K562 (cell line): Measurements from ENCODE around the gene CCDC18. TPM values are rescaled to one million over a fixed set of nuclear protein-coding genes. Genes with fewer than 3 reads are reported as not detected.

ENCODE experiments used
- ATAC-seq: fragments of 200-7000 bp; cut with Tn5 transposase; 3 replicates; pipeline ENCODE4 v1.9.1; 2020; ENCODE audit warnings: moderate library complexity
- BruUV-seq: library from RNA; stranded (reverse); fragments of 400-500 nt; replicated peaks from 2 replicates; lab custom pipeline; 2021; lab: Mats Ljungman, UMichigan
- CTCF ChIA-PET: fragments of 300-600 bp; formaldehyde crosslinking; extraction: SDS; loops from one replicate; lab custom pipeline; 2021; ENCODE audit warnings: low intra/inter-chr PET ratio; lab: Yijun Ruan, JAX
- POLR2A ChIA-PET: fragments of 300-600, 350-650 bp; sonication (Branson Sonifier 250); formaldehyde crosslinking; extraction: SDS; loops from one replicate; lab custom pipeline; 2021; ENCODE audit warnings: antibody characterized with exemption, inconsistent platforms; lab: Yijun Ruan, JAX
- DNase-seq, 4 experiments: peaks; one replicate each; pipeline versions ENCODE4 v3.0.0 to v3.0.0-alpha.2; 2011 to 2018; ENCODE audit warnings: low spot score in 3 of 4, mixed read lengths in 3 of 4; ENCODE audit errors: extremely low read depth in 1 of 4
- FAIRE-seq: peaks from 2 replicates; lab custom pipeline; 2011; peaks lifted over from hg19 to GRCh38; lab: Jason Lieb, UNC
- H2AFZ ChIP-seq: 2 replicates; pipeline ENCODE4 v1.6.0; 2011; ENCODE audit warnings: low read depth, low read length, control low read depth, inconsistent platforms
- H3K27ac ChIP-seq: fragments of 200-600 bp; 3 replicates; pipeline ENCODE4 v1.8.0; 2011; ENCODE audit warnings: low read depth, mild to moderate bottlenecking, control low read depth, inconsistent platforms, low read length, moderate library complexity, mixed read lengths; ENCODE audit errors: extremely low read depth
- H3K27me3 ChIP-seq, 2 experiments: fragments of 300-600 bp in 1 of 2; 2 replicates in 1 of 2; 3 replicates in 1 of 2; pipeline versions ENCODE4 v1.6.0 to v1.8.0; 2011; ENCODE audit warnings: inconsistent platforms in 2 of 2, low read length in 2 of 2, mild to moderate bottlenecking in 1 of 2, mixed read lengths in 1 of 2, moderate library complexity in 1 of 2; ENCODE audit not compliant: control insufficient read depth in 2 of 2, insufficient read depth in 2 of 2
- H3K36me3 ChIP-seq: fragments of 300-600 bp; 3 replicates; pipeline ENCODE4 v1.8.0; 2011; ENCODE audit warnings: mild to moderate bottlenecking, low read length, inconsistent platforms; ENCODE audit not compliant: control insufficient read depth, insufficient read depth
- H3K4me1 ChIP-seq, 2 experiments: fragments of 200-600 bp in 1 of 2; replicated peaks in 1 of 2; 2 replicates in 1 of 2; 3 replicates in 1 of 2; pipeline versions ENCODE4 v1.5.1 to v1.8.0; 2011; ENCODE audit warnings: inconsistent platforms in 2 of 2, low read length in 2 of 2, mild to moderate bottlenecking in 1 of 2, mixed read lengths in 1 of 2, moderate library complexity in 1 of 2; ENCODE audit not compliant: control insufficient read depth in 2 of 2, insufficient read depth in 2 of 2
- H3K4me2 ChIP-seq: 2 replicates; pipeline ENCODE4 v1.6.1; 2011; ENCODE audit warnings: low read length, control low read depth, inconsistent platforms, mixed read lengths; ENCODE audit not compliant: insufficient read depth
- H3K4me3 ChIP-seq: fragments of 200-600 bp; sonication (generic), shearing (Covaris generic); 2 replicates; pipeline ENCODE4 v1.5.1; 2016; ENCODE audit warnings: control low read depth, inconsistent platforms
- H3K79me2 ChIP-seq: fragments of 200-600 bp; 3 replicates; pipeline ENCODE4 v1.8.0; 2011; ENCODE audit warnings: low read length, inconsistent platforms; ENCODE audit not compliant: control insufficient read depth, insufficient read depth
- H3K9ac ChIP-seq, 2 experiments: 2 replicates each; pipeline versions ENCODE4 v1.6.0 to v1.6.1; 2011; ENCODE audit warnings: low read depth in 2 of 2, low read length in 2 of 2, control low read depth in 1 of 2, inconsistent platforms in 1 of 2, mild to moderate bottlenecking in 1 of 2, mixed read lengths in 1 of 2; ENCODE audit not compliant: insufficient read depth in 1 of 2
- H3K9me1 ChIP-seq: one replicate; pipeline ENCODE4 v1.6.0; 2011; ENCODE audit warnings: inconsistent platforms, mild to moderate bottlenecking, low read length, moderate library complexity; ENCODE audit not compliant: control insufficient read depth, insufficient read depth
- H3K9me3 ChIP-seq: replicated peaks from 2 replicates; pipeline ENCODE4 v1.5.1; 2011; ENCODE audit warnings: low read depth, low read length, inconsistent platforms; ENCODE audit not compliant: control insufficient read depth, insufficient read depth
- H4K20me1 ChIP-seq: replicated peaks from 2 replicates; pipeline ENCODE4 v1.6.1; 2011; ENCODE audit warnings: low read length, inconsistent platforms, mixed read lengths; ENCODE audit not compliant: control insufficient read depth, insufficient read depth
- ARID1B ChIP-seq: fragments of 450-650 bp; IDR thresholded peaks from 2 replicates; pipeline ENCODE4 v1.6.1; 2016; ENCODE audit warnings: antibody characterized with exemption, mild to moderate bottlenecking, inconsistent platforms
- CTBP1 ChIP-seq: fragments of 450-650 bp; IDR thresholded peaks from 2 replicates; pipeline ENCODE4 v1.6.1; 2016; ENCODE audit warnings: borderline replicate concordance
- DNMT1 ChIP-seq: fragments of 450-650 bp; IDR thresholded peaks from 2 replicates; pipeline ENCODE4 v1.6.1; 2016; ENCODE audit warnings: antibody characterized with exemption, mild to moderate bottlenecking
- FOSL1 ChIP-seq: fragments of 200-800 bp; sonication (Bioruptor generic); conservative IDR thresholded peaks from 2 replicates; pipeline ENCODE4 v1.6.1; 2016; ENCODE audit warnings: missing genetic modification characterization, missing compliant biosample characterization
- HEY1 ChIP-seq: fragments of 250-450 bp; sonication (Bioruptor Pico); IDR thresholded peaks from 2 replicates; pipeline ENCODE4 v1.5.0; 2020; ENCODE audit warnings: mild to moderate bottlenecking, moderate library complexity, borderline replicate concordance
- HNRNPL ChIP-seq: fragments of 200-400 bp; formaldehyde crosslinking; IDR thresholded peaks from 2 replicates; pipeline ENCODE4 v1.6.1; 2017; ENCODE audit warnings: low read depth, mild to moderate bottlenecking, low read length
- ZKSCAN8 ChIP-seq: fragments of 200-800 bp; sonication (Bioruptor generic); IDR thresholded peaks from 2 replicates; pipeline ENCODE4 v1.6.1; 2016; ENCODE audit warnings: missing genetic modification characterization, missing compliant biosample characterization
- WGBS: fragments of 100-300 bp; shearing (Covaris generic); methylation state at CpG from one replicate; pipeline ENCODE4 v1.1.6; 2016; ENCODE audit warnings: low coverage, mixed read lengths; ENCODE audit not compliant: insufficient coverage; ENCODE audit errors: missing lambda C conversion rate; 5-methylcytosine and 5-hydroxymethylcytosine counted together
- in situ Hi-C: fragments of 300-500 bp; cut with MboI; formaldehyde crosslinking; loops from 4 replicates; pipeline ENCODE4 v1.15.0; 2018; ENCODE audit warnings: inconsistent platforms, mixed read lengths
- intact Hi-C: fragments of 100-400 bp; cut with micrococcal nuclease; formaldehyde crosslinking; loops from 2 replicates; pipeline ENCODE4 v1.14.2; 2022
- polyA plus RNA-seq, 8 experiments: library from polyadenylated mRNA; depleted of rRNA in 4 of 8; stranded (reverse) in 5 of 8; unstranded in 3 of 8; fragments of >200 nt; fragmentation: Nextera tagmentation in 2 of 8; fragmentation: Illumina TruSeq in 1 of 8; extraction: Ambion mirVana in 2 of 8; extraction: Trizol in 1 of 8; gene quantifications; 2 replicates each; pipeline versions ENCODE4 v1.2.1 to v1.2.3, GENCODE V29; 2011 to 2014; ENCODE audit warnings: inconsistent platforms in 1 of 8, missing spikeins in 1 of 8
- total RNA-seq, 7 experiments: library from RNA; depleted of rRNA in 6 of 7; stranded (reverse); fragments of >200 nt in 6 of 7; fragmentation: Illumina TruSeq in 2 of 7; extraction: Trizol in 2 of 7; gene quantifications; 2 replicates each; pipeline versions ENCODE4 v1.2.1 to v1.2.3, GENCODE V29; 2011 to 2021; ENCODE audit warnings: low replicate concordance in 1 of 7

CCDC18 gene
- total and polyA plus RNA-seq, 9 of the 15 experiments (the other 6 are each of a cell fraction or from before 2014, with no cell fraction given) = 19.5 to 34.2 (median 24.3) TPM

DNA sequence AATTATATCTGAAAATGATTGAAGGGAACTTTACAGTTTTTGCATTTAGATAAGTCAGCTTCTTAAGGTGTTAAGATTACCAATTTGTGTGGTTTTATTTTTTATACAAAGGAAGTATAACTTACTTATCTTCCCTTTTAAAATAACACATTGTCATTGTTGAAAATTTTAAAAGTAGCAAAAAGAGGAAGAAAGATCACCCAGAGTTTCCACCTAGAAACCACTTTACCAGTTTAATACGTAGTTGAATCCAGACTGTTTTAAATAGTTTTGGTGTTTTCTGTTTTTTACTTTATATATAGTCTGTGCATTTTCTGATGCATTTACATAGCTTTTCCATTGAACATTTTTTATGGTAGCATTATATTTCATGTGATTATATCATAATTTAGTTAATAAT is 6.1 kb downstream of the CCDC18 start:
- Histone ChIP-seq H3K9ac (no peak overlapping the region; a peak in 1 of 4 replicates), H2AFZ (no peak overlapping the region), H3K9me1 (no peaks in the 10 kb centered on the region), H3K4me1 (peaks cover 3 to 9% of the 10 kb centered on the region in 2 experiments; a peak in 1 of 5 replicates), H3K79me2 (peaks cover 40% of the 10 kb centered on the region), H3K27me3 (no peaks in the 10 kb centered on the region), H4K20me1 (no peaks in the 10 kb centered on the region), H3K36me3 (peaks cover 52% of the 10 kb centered on the region)
- WGBS = 56% methylated on average over 1 of the region's 1 CpG
- no TSS peak for BruUV-seq
- POLR2A ChIA-PET = no interaction called here
- in situ Hi-C loops = no loop called here
- TF ChIP-seq ZKSCAN8 (CRISPR knock-in tag) (no peak), FOSL1 (tag) (no peak), ARID1B (peak; percentile 30; the same call in 1 of the 2 replicates)
- TF ChIP-seq, all 486 proteins: peak for 1
- ATAC-seq = no peak
- no peak for FAIRE-seq
- Histone ChIP-seq H3K4me3 (no peak overlapping the region), H3K9me3 (no peaks in the 10 kb centered on the region), H3K4me2 (no peak overlapping the region), H3K27ac (peak overlapping the region; percentile 23; the same call in 2 of the 3 replicates)
- intact Hi-C loops = no loop called here
- CTCF ChIA-PET = no interaction called here
- DNase-seq = no peak

DNA sequence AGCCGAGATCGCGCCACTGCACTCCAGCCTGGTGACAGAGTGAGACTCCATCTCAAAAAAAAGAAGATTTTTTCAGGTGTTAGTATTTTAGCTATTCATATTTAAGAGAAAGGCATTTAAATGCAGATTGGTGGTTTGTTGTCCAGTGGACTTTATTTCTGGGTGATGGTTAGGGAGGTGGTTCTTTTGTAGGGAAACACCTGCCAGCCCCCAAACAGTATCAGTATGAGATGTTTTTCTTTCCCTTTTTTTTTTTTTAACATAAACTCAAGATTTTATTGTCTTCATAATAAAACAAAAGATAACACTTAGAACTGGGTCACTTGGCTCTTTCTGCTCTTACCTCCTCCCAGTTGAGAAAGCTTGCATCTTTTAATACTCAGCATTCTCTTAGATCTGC is 9.9 kb downstream of the CCDC18 start:
- Histone ChIP-seq H3K27me3 (no peaks in the 10 kb centered on the region), H3K4me3 (no peak overlapping the region), H2AFZ (no peak overlapping the region), H3K36me3 (peaks cover 73% of the 10 kb centered on the region), H3K4me2 (no peak overlapping the region)
- in situ Hi-C loops = no loop called here
- TF ChIP-seq HNRNPL (no peak), CTBP1 (no peak), HEY1 (no peak), FOSL1 (tag) (no peak), DNMT1 (no peak)
- TF ChIP-seq, all 486 proteins: peak for 0
- CTCF ChIA-PET = no interaction called here
- Histone ChIP-seq H3K9me1 (no peaks in the 10 kb centered on the region), H3K27ac (no peak overlapping the region), H3K79me2 (peaks cover 4% of the 10 kb centered on the region; the same call in 2 of the 3 replicates), H4K20me1 (no peaks in the 10 kb centered on the region), H3K4me1 (no peaks in the 10 kb centered on the region), H3K9me3 (no peaks in the 10 kb centered on the region), H3K9ac (no peak overlapping the region)
- 96% methylated on average over 3 of the region's 3 CpGs for WGBS
- intact Hi-C loops = no loop called here
- POLR2A ChIA-PET = interaction anchor here (1.2 kb wide), 1 partner anchor 18 kb away, joined by 3 read pairs; no protein-coding TSS in a partner anchor
- ATAC-seq (no peak), FAIRE-seq (no peak), DNase-seq (no peak)
- BruUV-seq = no TSS peak
